Adrenal gland (tissue), 12 donors: ENCODE data around the gene TEKT3. TPM values are rescaled to one million over a fixed set of nuclear protein-coding genes. Genes with fewer than 3 reads are reported as not detected.

Experiments
- DNase-seq, 7 donors: peaks; one replicate each; pipeline ENCODE4 v3.0.0-alpha.2; 2019 to 2020
- H3K27ac ChIP-seq, 5 donors: fragments of 200-600 bp; sonication (generic) in 4 of 5; 1 replicate in 3 of 5; 2 replicates in 2 of 5; pipeline versions ENCODE4 v1.5.1 to v1.8.0; 2016 to 2020; ENCODE audit warnings: mild to moderate bottlenecking in 1 of 5
- H3K27me3 ChIP-seq: fragments of 200-600 bp; 2 replicates; pipeline ENCODE4 v1.8.0; 2021
- H3K36me3 ChIP-seq, 2 donors: fragments of 200-600 bp; replicated peaks in 1 of 2; 1 replicate in 1 of 2; 2 replicates in 1 of 2; pipeline versions ENCODE4 v1.5.1 to v1.8.0; 2018 to 2022
- H3K4me1 ChIP-seq, 2 donors: fragments of 200-600 bp; replicated peaks in 1 of 2; 1 replicate in 1 of 2; 2 replicates in 1 of 2; pipeline versions ENCODE4 v1.5.1 to v1.8.0; 2018 to 2021
- H3K4me3 ChIP-seq, 4 donors: fragments of 200-600 bp; sonication (generic) in 3 of 4; one replicate each; pipeline ENCODE4 v1.5.1; 2016 to 2018
- H3K9me3 ChIP-seq, 3 donors: fragments of 200-600 bp; sonication (generic) in 1 of 3; replicated peaks in 1 of 3; 1 replicate in 2 of 3; 2 replicates in 1 of 3; pipeline versions ENCODE4 v1.5.1 to v1.8.0; 2016 to 2021
- POLR2A ChIP-seq, 2 donors: fragments of 450-650 bp; IDR thresholded peaks; one replicate each; pipeline ENCODE4 v1.6.1; 2017; ENCODE audit warnings: antibody characterized with exemption in 2 of 2, mild to moderate bottlenecking in 2 of 2, moderate library complexity in 1 of 2
- WGBS, 4 donors: extraction: QIAGEN DNeasy Blood & Tissue Kit in 2 of 4; methylation state at CpG; one replicate each; pipeline versions ENCODE4 v1.1.5 to v1.1.7; 2013 to 2017; 5-methylcytosine and 5-hydroxymethylcytosine counted together
- intact Hi-C, 2 donors: fragments of 100-400 bp; cut with DNase I; formaldehyde crosslinking; loops; one replicate each; pipeline versions ENCODE4 v1.14.1 to v1.15.0; 2022 to 2023
- polyA plus RNA-seq, 3 donors: library from polyadenylated mRNA; stranded (reverse); fragments of 200-250 nt in 2 of 3; fragments of 350-450 nt in 1 of 3; fragmentation: Illumina TruSeq in 1 of 3; extraction: RNeasy Lipid Tissue Mini Kit (QIAGEN cat#74804) in 1 of 3; gene quantifications; one replicate each; pipeline ENCODE4 v1.2.3, GENCODE V29; 2013 to 2014
- total RNA-seq, 9 donors: library from RNA; depleted of rRNA in 4 of 9; stranded (reverse); fragments of >200 nt in 4 of 9; fragments of 120-200 nt in 1 of 9; fragmentation: NEBNext Ultra II Directional in 1 of 9; extraction: Animal tissue kit (Norgen Biotek cat#: 25700) in 1 of 9; gene quantifications; one replicate each; pipeline versions ENCODE4 v1.1.0 to v1.2.4, GENCODE V29; 2013 to 2023
- TF ChIP-seq, protein P1 (sequence below), 6 experiments: fragments of 450-650 bp in 4 of 6; fragments of 200-600 bp in 2 of 6; sonication (generic) in 1 of 6; IDR thresholded peaks; 1 replicate in 5 of 6; 2 replicates in 1 of 6; pipeline versions ENCODE4 v1.5.1 to v1.8.0; 2016 to 2021; ENCODE audit warnings: antibody characterized with exemption in 6 of 6, mild to moderate bottlenecking in 2 of 6, moderate library complexity in 1 of 6
- donor health status: healthy with polysubstance abuse.
- donor health status: Bipolar disorder and iron deficiency.
- donor health status: DM: yes; HTN: yes; CAD: no.
- donor health status: DM: no; HTN: no; CAD: no.
- donor health status: DM: no; HTN: no; CAD: no.
- donor health status: DM: yes; HTN: yes; CAD: no.

Gene TEKT3
- total and polyA plus RNA-seq, 12 donors: 0.39 to 5.5 (median 1.2) TPM; not detected in 2

DNA sequence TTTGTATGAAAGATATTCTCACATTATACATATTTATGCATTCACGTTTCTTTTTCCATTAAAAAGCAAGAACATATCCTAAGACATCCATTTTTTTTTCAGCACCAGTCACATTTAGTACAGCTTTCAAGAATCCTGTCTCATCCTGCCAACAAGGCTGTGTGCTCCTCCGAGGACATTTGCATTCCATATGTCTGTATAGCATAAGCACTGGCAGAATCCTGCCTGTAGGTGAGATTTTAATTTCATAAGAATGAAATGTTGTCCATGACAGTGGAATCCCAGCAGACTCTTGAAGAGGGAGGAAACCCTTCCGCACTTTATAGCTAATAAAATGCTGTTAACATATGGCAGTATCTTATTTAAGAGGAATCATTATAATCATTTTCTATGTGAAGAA lies 73.4 kb downstream of the TEKT3 start:
- TF ChIP-seq POLR2A (IDR thresholded peaks at IDR 0.05): no peak
- TF ChIP-seq, protein P1, sequence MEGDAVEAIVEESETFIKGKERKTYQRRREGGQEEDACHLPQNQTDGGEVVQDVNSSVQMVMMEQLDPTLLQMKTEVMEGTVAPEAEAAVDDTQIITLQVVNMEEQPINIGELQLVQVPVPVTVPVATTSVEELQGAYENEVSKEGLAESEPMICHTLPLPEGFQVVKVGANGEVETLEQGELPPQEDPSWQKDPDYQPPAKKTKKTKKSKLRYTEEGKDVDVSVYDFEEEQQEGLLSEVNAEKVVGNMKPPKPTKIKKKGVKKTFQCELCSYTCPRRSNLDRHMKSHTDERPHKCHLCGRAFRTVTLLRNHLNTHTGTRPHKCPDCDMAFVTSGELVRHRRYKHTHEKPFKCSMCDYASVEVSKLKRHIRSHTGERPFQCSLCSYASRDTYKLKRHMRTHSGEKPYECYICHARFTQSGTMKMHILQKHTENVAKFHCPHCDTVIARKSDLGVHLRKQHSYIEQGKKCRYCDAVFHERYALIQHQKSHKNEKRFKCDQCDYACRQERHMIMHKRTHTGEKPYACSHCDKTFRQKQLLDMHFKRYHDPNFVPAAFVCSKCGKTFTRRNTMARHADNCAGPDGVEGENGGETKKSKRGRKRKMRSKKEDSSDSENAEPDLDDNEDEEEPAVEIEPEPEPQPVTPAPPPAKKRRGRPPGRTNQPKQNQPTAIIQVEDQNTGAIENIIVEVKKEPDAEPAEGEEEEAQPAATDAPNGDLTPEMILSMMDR (IDR thresholded peaks at IDR 0.05): no peak
- no peaks in the 10 kb centered on the region for H3K36me3 ChIP-seq
- no peak for DNase-seq
- intact Hi-C loops: no loop called here
- H3K9me3 ChIP-seq: no peaks in the 10 kb centered on the region
- peaks cover 0 to 14% of the 10 kb centered on the region in 2 donors for H3K4me1 ChIP-seq
- H3K27me3 ChIP-seq: no peaks in the 10 kb centered on the region
- no peak overlapping the region for H3K27ac ChIP-seq
- 73 to 83% (median 74%) methylated on average over 3 of the region's 3 CpGs for WGBS, 4 donors
- H3K4me3 ChIP-seq: no peak overlapping the region

DNA sequence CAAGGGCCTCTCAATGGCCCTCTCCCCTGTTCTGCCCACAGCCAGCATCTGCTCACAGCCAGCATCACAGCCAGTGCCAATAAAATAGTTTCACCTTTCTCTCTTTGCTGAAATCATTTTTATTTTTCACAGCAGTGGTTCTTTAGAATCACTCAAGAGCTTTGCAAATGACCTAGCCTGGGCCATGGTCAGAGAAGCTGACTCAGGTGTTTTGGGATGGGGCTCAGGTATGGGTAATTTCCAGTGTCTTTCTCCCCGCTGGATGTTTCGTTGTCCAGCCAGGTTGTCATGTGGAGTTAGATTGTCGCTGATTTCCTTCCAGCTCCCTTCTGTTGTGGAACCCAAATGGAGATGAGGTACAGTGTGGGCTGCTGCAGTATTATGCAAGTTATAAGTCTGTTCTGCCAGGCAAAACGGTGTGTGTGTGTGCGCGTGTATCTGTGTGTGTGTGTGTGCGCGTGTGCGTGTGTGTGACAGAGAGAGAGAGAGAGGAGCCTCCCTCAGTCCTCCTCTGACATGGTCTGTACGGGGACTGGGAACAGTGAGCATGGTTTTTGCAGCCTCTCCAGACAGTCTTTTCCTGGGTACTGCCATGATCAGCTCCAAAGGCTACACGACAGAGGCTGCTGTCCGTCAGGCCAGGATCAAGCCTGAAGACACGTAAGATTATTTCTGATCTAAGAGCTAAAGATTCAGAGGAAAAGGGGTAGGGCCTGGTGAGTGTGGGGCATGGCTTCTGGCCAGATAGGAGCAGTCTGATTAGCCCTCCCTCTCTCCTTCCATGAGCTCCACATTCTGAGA lies 74.9 kb downstream of the TEKT3 start:
- Histone ChIP-seq H3K9me3 (no peaks in the 10 kb centered on the region), H3K27ac (no peak overlapping the region), H3K27me3 (no peaks in the 10 kb centered on the region), H3K4me1 (peaks cover 0 to 13% of the 10 kb centered on the region in 2 donors), H3K4me3 (no peak overlapping the region), H3K36me3 (no peaks in the 10 kb centered on the region)
- no peak for DNase-seq
- WGBS, 4 donors: 82 to 88% (median 88%) methylated on average over 13 of the region's 13 CpGs
- intact Hi-C loops: no loop called here
- TF ChIP-seq, protein P1 (IDR thresholded peaks at IDR 0.05): no peak
- no peak for TF ChIP-seq POLR2A (IDR thresholded peaks at IDR 0.05)

DNA sequence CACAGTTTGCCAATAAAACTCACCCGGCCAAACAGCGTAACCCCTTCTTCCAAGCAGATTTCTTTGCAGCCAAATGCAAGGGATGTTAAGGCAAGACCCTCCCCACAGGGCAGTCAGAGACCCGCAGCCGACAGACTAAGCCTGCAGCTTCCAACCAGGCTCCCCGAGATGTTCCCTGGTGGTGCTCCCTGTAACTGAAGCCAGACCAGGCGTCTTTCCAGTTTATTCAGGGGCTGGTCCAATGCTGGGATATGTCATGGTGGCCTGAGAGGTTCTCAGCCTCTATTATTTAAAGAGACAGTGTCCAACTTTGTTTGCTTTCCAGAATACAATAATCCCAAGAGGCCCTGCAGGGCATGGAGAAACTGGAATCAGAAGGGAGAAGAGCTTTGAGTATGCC lies 76.3 kb downstream of the TEKT3 start, which contains the start of gene PMP22:
Gene PMP22, minus strand, starts transcription at position 196 of the 400 bp plus-strand sequence. CDS start 4,599 bp downstream, outside the sequence.
- intact Hi-C loops: no loop called here
- TF ChIP-seq, protein P1 (IDR thresholded peaks at IDR 0.05): peak in 1 of 6 experiments; percentile 17
- no peak for TF ChIP-seq POLR2A (IDR thresholded peaks at IDR 0.05)
- no peak for DNase-seq
- Histone ChIP-seq H3K36me3 (no peaks in the 10 kb centered on the region), H3K9me3 (no peaks in the 10 kb centered on the region), H3K27me3 (no peaks in the 10 kb centered on the region), H3K4me3 (no peak within 1 kb of the TSS), H3K4me1 (peaks cover 1 to 15% of the 10 kb centered on the region in 2 donors), H3K27ac (no peak within 1 kb of the TSS)
- WGBS, 4 donors: 62 to 82% (median 73%) methylated on average over 4 to 6 of the region's 6 CpGs

DNA sequence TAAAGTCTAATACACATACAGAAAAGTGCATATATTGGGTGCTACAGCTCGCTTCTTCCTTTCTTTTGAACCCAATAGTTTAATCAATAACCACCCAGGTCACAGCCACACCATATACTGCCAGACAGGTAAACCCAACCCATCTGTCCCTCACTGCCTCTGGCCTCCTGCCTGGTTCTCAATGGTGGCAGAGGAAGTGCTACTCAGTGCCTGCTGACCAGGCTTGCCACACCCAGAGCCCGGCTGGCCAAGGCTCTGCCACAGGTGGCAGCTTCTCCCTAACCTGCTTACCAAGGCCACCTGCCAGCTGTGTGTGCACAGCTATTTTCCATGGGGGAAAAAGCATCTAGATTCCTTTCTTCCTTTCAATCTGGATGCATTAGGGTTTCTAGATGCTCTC lies 76.9 kb downstream of the TEKT3 start:
- no peak overlapping the region for H3K4me3 ChIP-seq
- DNase-seq: no peak
- H3K9me3 ChIP-seq: no peaks in the 10 kb centered on the region
- TF ChIP-seq POLR2A (IDR thresholded peaks at IDR 0.05): no peak
- TF ChIP-seq, protein P1 (IDR thresholded peaks at IDR 0.05): no peak
- WGBS, 4 donors: 63 to 67% (median 65%) methylated on average over 2 of the region's 2 CpGs
- no peaks in the 10 kb centered on the region for H3K27me3 ChIP-seq
- H3K27ac ChIP-seq: no peak overlapping the region
- H3K4me1 ChIP-seq: peaks cover 7 to 21% of the 10 kb centered on the region in 2 donors
- H3K36me3 ChIP-seq: no peaks in the 10 kb centered on the region
- intact Hi-C loops: loop anchor here (5.0 kb wide), 1 partner anchor 238 kb away; no protein-coding TSS in a partner anchor
